Measurements from ENCODE around the gene TEX2. TPM values are rescaled to one million over a fixed set of nuclear protein-coding genes. Genes with fewer than 3 reads are reported as not detected.
A peak's percentile ranks its signal among the peaks of the same experiment; 100 is the strongest.

Gene TEX2
- polyA plus RNA-seq, 3 donors: 6.5 to 8.7 (median 7.8) TPM

DNA sequence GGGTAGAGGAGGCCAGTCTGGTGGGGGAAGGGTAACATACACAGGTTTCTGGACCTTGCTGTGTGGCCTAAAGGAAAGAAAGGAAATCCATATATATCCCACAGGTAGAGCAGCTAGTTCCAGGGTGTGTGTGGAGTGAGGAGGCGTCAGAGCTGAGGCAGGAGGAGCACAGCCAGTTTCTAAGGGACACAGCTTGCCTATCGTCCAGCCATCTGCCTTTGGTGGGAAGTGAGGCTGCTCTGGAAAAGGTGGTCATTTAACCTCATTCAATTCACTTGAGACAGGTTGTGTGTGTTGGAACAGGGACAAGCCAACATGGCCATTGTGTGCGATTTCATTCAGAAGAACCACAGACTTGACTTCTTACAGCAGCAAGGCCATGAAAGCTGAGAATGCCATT is 96.2 kb downstream of the TEX2 start:
- TF ChIP-seq, protein P1, sequence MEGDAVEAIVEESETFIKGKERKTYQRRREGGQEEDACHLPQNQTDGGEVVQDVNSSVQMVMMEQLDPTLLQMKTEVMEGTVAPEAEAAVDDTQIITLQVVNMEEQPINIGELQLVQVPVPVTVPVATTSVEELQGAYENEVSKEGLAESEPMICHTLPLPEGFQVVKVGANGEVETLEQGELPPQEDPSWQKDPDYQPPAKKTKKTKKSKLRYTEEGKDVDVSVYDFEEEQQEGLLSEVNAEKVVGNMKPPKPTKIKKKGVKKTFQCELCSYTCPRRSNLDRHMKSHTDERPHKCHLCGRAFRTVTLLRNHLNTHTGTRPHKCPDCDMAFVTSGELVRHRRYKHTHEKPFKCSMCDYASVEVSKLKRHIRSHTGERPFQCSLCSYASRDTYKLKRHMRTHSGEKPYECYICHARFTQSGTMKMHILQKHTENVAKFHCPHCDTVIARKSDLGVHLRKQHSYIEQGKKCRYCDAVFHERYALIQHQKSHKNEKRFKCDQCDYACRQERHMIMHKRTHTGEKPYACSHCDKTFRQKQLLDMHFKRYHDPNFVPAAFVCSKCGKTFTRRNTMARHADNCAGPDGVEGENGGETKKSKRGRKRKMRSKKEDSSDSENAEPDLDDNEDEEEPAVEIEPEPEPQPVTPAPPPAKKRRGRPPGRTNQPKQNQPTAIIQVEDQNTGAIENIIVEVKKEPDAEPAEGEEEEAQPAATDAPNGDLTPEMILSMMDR (IDR thresholded peaks at IDR 0.05): no peak
- intact Hi-C loops (cut with micrococcal nuclease): no loop called here
- H3K9me3 ChIP-seq (replicated peaks in 1 of 2; ENCODE audit: control insufficient read depth in 1 of 2, insufficient read depth in 1 of 2, low read length in 2 of 2): no peaks in the 10 kb centered on the region

DNA sequence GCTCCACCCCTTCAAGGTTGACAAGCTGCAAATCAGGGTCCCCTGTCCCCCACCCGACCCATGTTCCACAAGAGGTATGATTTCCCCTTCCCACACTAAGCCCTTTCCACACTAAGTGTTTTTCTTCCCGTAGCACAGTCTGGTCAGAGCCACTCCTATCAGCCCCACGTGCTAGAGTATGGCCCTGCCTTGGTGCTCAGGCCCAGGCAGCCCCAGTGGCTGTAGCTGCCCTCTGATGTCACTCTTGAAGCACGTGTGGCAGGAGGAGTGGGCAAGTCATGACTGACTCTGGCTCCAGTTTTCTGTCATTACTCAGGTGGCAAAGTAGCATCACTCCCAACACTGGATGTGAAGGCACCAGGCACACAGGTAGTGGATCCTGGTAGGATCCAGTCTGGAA is 97.7 kb downstream of the TEX2 start:
- H3K79me2 ChIP-seq (ENCODE audit: insufficient read depth, low read length): peaks cover 2% of the 10 kb centered on the region
- WGBS (ENCODE audit: insufficient coverage): 98% methylated on average over 4 of the region's 4 CpGs
- H3K27me3 Mint-ChIP-seq (ENCODE audit: low read depth in 3 of 3): peaks cover 0 to 2% (median 0%) of the 10 kb centered on the region in 3 donors
- intact Hi-C loops (cut with micrococcal nuclease): no loop called here
- no peak overlapping the region for H3K27ac ChIP-seq (ENCODE audit: low read depth in 1 of 2, low read length in 2 of 2)
- H2AFZ ChIP-seq (ENCODE audit: insufficient read depth, low read depth, low read length, poor library complexity, severe bottlenecking): no peak overlapping the region
- H4K20me1 ChIP-seq (ENCODE audit: insufficient read depth, low read length): no peaks in the 10 kb centered on the region
- H3K4me1 ChIP-seq (ENCODE audit: control insufficient read depth in 1 of 2, insufficient read depth in 2 of 2, low read length in 2 of 2): no peaks in the 10 kb centered on the region
- H3K4me1 Mint-ChIP-seq: no peaks in the 10 kb centered on the region
- H3K27ac Mint-ChIP-seq: peak overlapping the region in 5 of 7 donors; percentile 19 to 66 (median 33)
- no peak for DNase-seq
- H3K9me3 ChIP-seq (replicated peaks in 1 of 2; ENCODE audit: control insufficient read depth in 1 of 2, insufficient read depth in 1 of 2, low read length in 2 of 2): no peaks in the 10 kb centered on the region
- H3K36me3 ChIP-seq (replicated peaks in 1 of 2; ENCODE audit: control insufficient read depth in 1 of 2, insufficient read depth in 2 of 2, low read length in 2 of 2): peaks cover 40 to 94% of the 10 kb centered on the region in 2 donors
- no peaks in the 10 kb centered on the region for H3K27me3 ChIP-seq (ENCODE audit: control insufficient read depth in 2 of 2, insufficient read depth in 2 of 2, low read length in 2 of 2)
- TF ChIP-seq, protein P1 (IDR thresholded peaks at IDR 0.05): no peak
- no peak overlapping the region for H3K4me3 Mint-ChIP-seq
- no peak overlapping the region for H3K9ac ChIP-seq (ENCODE audit: insufficient read depth, low read length, poor library complexity, severe bottlenecking)
- no peak overlapping the region for H3K4me2 ChIP-seq (replicated peaks; ENCODE audit: extremely low read depth, low read length, poor library complexity, severe bottlenecking)
- H3K9me3 Mint-ChIP-seq: no peaks in the 10 kb centered on the region
- peaks cover 63 to 83% of the 10 kb centered on the region in 2 donors for H3K36me3 Mint-ChIP-seq
- no peak overlapping the region for H3K4me3 ChIP-seq (replicated peaks in 1 of 3; ENCODE audit: low read depth in 2 of 3, low read length in 3 of 3)

More for the DNA sequence above, 96.2 kb downstream of the TEX2 start:
- Histone ChIP-seq H3K79me2 (ENCODE audit: insufficient read depth, low read length) (peaks cover 10% of the 10 kb centered on the region), H2AFZ (ENCODE audit: insufficient read depth, low read depth, low read length, poor library complexity, severe bottlenecking) (no peak overlapping the region), H3K4me3 (replicated peaks in 1 of 3; ENCODE audit: low read depth in 2 of 3, low read length in 3 of 3) (no peak overlapping the region), H3K36me3 (replicated peaks in 1 of 2; ENCODE audit: control insufficient read depth in 1 of 2, insufficient read depth in 2 of 2, low read length in 2 of 2) (peaks cover 41 to 91% of the 10 kb centered on the region in 2 donors), H3K9ac (ENCODE audit: insufficient read depth, low read length, poor library complexity, severe bottlenecking) (no peak overlapping the region), H3K27me3 (ENCODE audit: control insufficient read depth in 2 of 2, insufficient read depth in 2 of 2, low read length in 2 of 2) (no peaks in the 10 kb centered on the region), H3K4me2 (replicated peaks; ENCODE audit: extremely low read depth, low read length, poor library complexity, severe bottlenecking) (no peak overlapping the region), H3K27ac (ENCODE audit: low read depth in 1 of 2, low read length in 2 of 2) (peak overlapping the region in 1 of 2 donors; percentile 6), H3K4me1 (ENCODE audit: control insufficient read depth in 1 of 2, insufficient read depth in 2 of 2, low read length in 2 of 2) (no peaks in the 10 kb centered on the region), H4K20me1 (ENCODE audit: insufficient read depth, low read length) (no peaks in the 10 kb centered on the region)
- Mint-ChIP-seq H3K27me3 (ENCODE audit: low read depth in 3 of 3) (peaks cover 0 to 2% (median 0%) of the 10 kb centered on the region in 3 donors), H3K27ac (peak overlapping the region in 3 of 7 donors; percentile 6 to 51 (median 43)), H3K4me3 (no peak overlapping the region), H3K36me3 (peaks cover 61 to 85% of the 10 kb centered on the region in 2 donors), H3K4me1 (no peaks in the 10 kb centered on the region), H3K9me3 (peaks cover 0 to 1% (median 0%) of the 10 kb centered on the region in 7 donors)
- no peak for DNase-seq
- no CpG with 5 or more reads among the region's 3 CpGs for WGBS (ENCODE audit: insufficient coverage)

All from CD14-positive monocyte (primary cell).